Myocyte (in vitro differentiated cells): Measurements from ENCODE around the gene RTKN2. TPM values are rescaled to one million over a fixed set of nuclear protein-coding genes. Genes with fewer than 3 reads are reported as not detected.
"Not testable (repeated sequence)": the region's sequence is repeated elsewhere in the genome, so short reads cannot be mapped to it uniquely, and the experiment has no call there.

Experiments used
- DNase-seq: peaks from one replicate; pipeline ENCODE4 v3.0.0-alpha.2; 2012; ENCODE audit warnings: low read depth
- polyA plus RNA-seq: library from polyadenylated mRNA; unstranded; fragments of >200 nt; gene quantifications from one replicate; pipeline ENCODE4 v1.2.1, GENCODE V29; 2012; ENCODE audit warnings: missing spikeins
- total RNA-seq: library from RNA; depleted of rRNA; stranded (reverse); fragments of >200 nt; gene quantifications from 2 replicates; pipeline ENCODE4 v1.2.3, GENCODE V29; 2014

The RTKN2 gene
- total RNA-seq, result 3.8 and 5.4 TPM in 2 replicates
- 6.2 TPM for polyA plus RNA-seq

- peak; percentile 97 for DNase-seq
Measured at GRCh38 chr10:62268399-62269114, at the start of gene RTKN2. RTKN2 (minus strand) TSS chr10:62268844; CDS start chr10:62268610, 234 bp downstream.

GRCh38 chr10:62317257-62317656, 48.6 kb upstream of the RTKN2 start:
- no peak for DNase-seq

GRCh38 chr10:62309254-62309653, 40.6 kb upstream of the RTKN2 start:
- no peak for DNase-seq

- no peak for DNase-seq
Measured at GRCh38 chr10:62308101-62308500, 39.5 kb upstream of the RTKN2 start.

GRCh38 chr10:62307635-62308034, 39.0 kb upstream of the RTKN2 start:
- no peak for DNase-seq

GRCh38 chr10:62306663-62307062, 38.0 kb upstream of the RTKN2 start:
- DNase-seq, result no peak

- DNase-seq, result peak; percentile 8
Measured at GRCh38 chr10:62305813-62306212, 37.2 kb upstream of the RTKN2 start.

- DNase-seq, result no peak
Measured at GRCh38 chr10:62303922-62304321, 35.3 kb upstream of the RTKN2 start.

- no peak for DNase-seq
Measured at GRCh38 chr10:62302760-62303159, 34.1 kb upstream of the RTKN2 start.

GRCh38 chr10:62297857-62298256, 29.2 kb upstream of the RTKN2 start:
- no peak for DNase-seq

GRCh38 chr10:62284221-62284620, 15.6 kb upstream of the RTKN2 start:
- DNase-seq, result peak; percentile 80

GRCh38 chr10:62281348-62281747, 12.7 kb upstream of the RTKN2 start:
- not testable (repeated sequence) for DNase-seq

- DNase-seq, result not testable (repeated sequence)
Measured at GRCh38 chr10:62280392-62280791, 11.7 kb upstream of the RTKN2 start.

- no peak for DNase-seq
Measured at GRCh38 chr10:62278441-62278910, 9.8 kb upstream of the RTKN2 start.

- peak; percentile 84 for DNase-seq
Measured at GRCh38 chr10:62277971-62278370, 9.3 kb upstream of the RTKN2 start.

GRCh38 chr10:62270020-62270419, 1.4 kb upstream of the RTKN2 start:
- DNase-seq, result no peak

- peak; percentile 15 for DNase-seq
Measured at GRCh38 chr10:62268027-62268398, 631 bp downstream of the RTKN2 start.

GRCh38 chr10:62266611-62267010, 2.0 kb downstream of the RTKN2 start:
- no peak for DNase-seq

GRCh38 chr10:62266147-62266546, 2.5 kb downstream of the RTKN2 start:
- DNase-seq, result no peak

- DNase-seq, result peak; percentile 87
Measured at GRCh38 chr10:62264702-62265436, 3.8 kb downstream of the RTKN2 start.

- no peak for DNase-seq
Measured at GRCh38 chr10:62264126-62264525, 4.5 kb downstream of the RTKN2 start.

GRCh38 chr10:62261666-62262065, 7.0 kb downstream of the RTKN2 start:
- DNase-seq, result no peak

GRCh38 chr10:62259998-62260397, 8.6 kb downstream of the RTKN2 start:
- DNase-seq, result no peak
